ENCODE measurements around the gene FPR2. TPM values are rescaled to one million over a fixed set of nuclear protein-coding genes. Genes with fewer than 3 reads are reported as not detected.
"Not testable (repeated sequence)": the region's sequence is repeated elsewhere in the genome, so short reads cannot be mapped to it uniquely, and the experiment has no call there.

The FPR2 gene
- total and polyA plus RNA-seq, 5 donors from 2014 or later = not detected

DNA sequence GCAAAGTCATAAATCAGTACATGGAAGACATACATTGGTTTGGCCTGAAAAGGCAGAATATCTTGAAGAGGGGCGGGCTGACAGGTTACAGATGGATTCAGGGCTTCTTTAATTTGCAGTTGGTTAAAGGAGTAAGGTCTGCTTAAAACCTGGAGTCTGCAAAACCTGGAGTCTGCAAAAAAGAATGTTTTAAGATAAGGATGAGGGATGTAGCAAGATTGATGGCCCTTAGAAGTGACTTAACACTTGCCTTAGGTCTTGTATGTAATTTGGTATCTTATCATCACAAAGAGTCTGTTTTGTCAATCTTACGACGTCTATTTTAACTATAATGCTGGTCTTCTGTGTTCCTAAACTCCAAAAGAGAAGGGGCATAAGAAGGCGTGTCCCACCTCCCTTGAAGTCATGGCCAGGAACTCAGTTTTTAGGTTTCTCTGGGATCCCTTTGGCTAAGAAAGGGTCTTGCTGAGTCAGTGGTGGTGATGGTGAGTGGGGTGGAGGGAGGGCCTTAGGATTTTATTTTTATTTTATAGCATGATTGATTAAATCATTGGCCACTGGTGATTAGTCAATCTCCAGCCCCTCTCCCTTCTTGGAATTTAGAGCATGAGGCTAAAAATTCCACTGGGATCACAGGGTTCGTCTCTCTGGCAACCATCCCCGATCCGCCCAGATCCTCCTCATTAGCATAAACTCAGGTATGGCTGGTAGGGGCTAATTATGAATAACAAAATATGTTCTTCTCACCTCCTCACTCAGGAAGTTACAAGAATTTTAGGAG lies 27.0 kb upstream of the FPR2 start:
- Histone ChIP-seq H3K9me3 (ENCODE audit: control insufficient read depth in 2 of 2, low read length in 2 of 2) (peaks cover 0 to 5% of the 10 kb centered on the region in 2 experiments), H3K4me1 (ENCODE audit: control insufficient read depth, insufficient read depth, low read length, poor library complexity, severe bottlenecking) (no peaks in the 10 kb centered on the region), H3K27ac (ENCODE audit: insufficient read depth, low read length, poor library complexity, severe bottlenecking) (no peak overlapping the region), H3K27me3 (ENCODE audit: control insufficient read depth, insufficient read depth, low read length) (no peaks in the 10 kb centered on the region), H3K36me3 (ENCODE audit: control insufficient read depth, insufficient read depth, low read length) (no peaks in the 10 kb centered on the region), H3K4me3 (ENCODE audit: low read depth, low read length) (no peak overlapping the region)
- Mint-ChIP-seq H3K4me1 (no peaks in the 10 kb centered on the region), H3K4me3 (no peak overlapping the region), H3K27ac (no peak overlapping the region), H3K9me3 (peaks cover 0 to 17% (median 2%) of the 10 kb centered on the region in 7 donors), H3K27me3 (peaks cover 11% of the 10 kb centered on the region), H3K36me3 (no peaks in the 10 kb centered on the region)
- ATAC-seq (ENCODE audit: low read depth in 2 of 2) (no peak), DNase-seq (no peak)

DNA sequence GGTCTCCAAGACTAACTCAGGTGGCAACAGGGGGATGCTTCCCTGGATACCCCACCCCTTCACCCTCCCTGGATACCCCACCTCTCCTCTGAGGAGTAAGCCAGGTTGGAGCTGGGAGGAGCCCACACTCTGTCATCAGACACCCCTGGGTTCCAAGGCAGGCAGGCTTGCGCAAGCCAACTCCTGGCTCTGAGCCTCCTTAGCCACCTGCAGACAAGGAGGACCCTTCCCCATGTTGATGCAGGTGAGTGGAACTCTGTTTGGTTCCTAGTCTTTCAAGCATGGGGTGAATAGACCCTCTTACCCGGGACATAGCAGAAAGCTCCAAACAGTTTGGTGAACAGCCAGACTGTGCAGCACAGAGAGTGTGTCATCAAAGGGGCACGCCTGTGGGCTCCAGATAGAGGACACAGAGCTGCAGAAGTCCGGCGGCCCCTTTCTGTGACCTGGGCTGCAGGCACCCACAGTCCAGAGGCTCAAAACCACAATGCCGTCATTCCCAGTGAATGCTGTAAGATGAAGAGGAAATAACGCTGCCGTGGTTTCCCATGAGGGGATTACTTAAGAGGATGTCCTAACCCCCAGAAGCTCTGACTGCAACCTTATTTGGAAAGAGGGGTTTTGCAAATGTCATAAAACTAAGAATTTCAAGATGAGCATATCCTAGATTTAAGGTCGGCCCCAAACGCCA lies 25.1 kb upstream of the FPR2 start:
- peaks cover 9% of the 10 kb centered on the region for H3K27me3 Mint-ChIP-seq
- no peak overlapping the region for H3K4me3 ChIP-seq (ENCODE audit: low read depth, low read length)
- H3K36me3 ChIP-seq (ENCODE audit: control insufficient read depth, insufficient read depth, low read length) = no peaks in the 10 kb centered on the region
- DNase-seq (no peak), ATAC-seq (ENCODE audit: low read depth in 2 of 2) (peak in 1 of 2 donors; percentile 20)
- no peak overlapping the region for H3K27ac ChIP-seq (ENCODE audit: insufficient read depth, low read length, poor library complexity, severe bottlenecking)
- H3K4me1 Mint-ChIP-seq = no peaks in the 10 kb centered on the region
- H3K4me1 ChIP-seq (ENCODE audit: control insufficient read depth, insufficient read depth, low read length, poor library complexity, severe bottlenecking) = no peaks in the 10 kb centered on the region
- no peaks in the 10 kb centered on the region for H3K9me3 ChIP-seq (ENCODE audit: control insufficient read depth in 2 of 2, low read length in 2 of 2)
- H3K36me3 Mint-ChIP-seq = no peaks in the 10 kb centered on the region
- H3K27me3 ChIP-seq (ENCODE audit: control insufficient read depth, insufficient read depth, low read length) = no peaks in the 10 kb centered on the region
- no peak overlapping the region for H3K27ac Mint-ChIP-seq
- no peak overlapping the region for H3K4me3 Mint-ChIP-seq
- peaks cover 0 to 6% (median 2%) of the 10 kb centered on the region in 7 donors for H3K9me3 Mint-ChIP-seq

DNA sequence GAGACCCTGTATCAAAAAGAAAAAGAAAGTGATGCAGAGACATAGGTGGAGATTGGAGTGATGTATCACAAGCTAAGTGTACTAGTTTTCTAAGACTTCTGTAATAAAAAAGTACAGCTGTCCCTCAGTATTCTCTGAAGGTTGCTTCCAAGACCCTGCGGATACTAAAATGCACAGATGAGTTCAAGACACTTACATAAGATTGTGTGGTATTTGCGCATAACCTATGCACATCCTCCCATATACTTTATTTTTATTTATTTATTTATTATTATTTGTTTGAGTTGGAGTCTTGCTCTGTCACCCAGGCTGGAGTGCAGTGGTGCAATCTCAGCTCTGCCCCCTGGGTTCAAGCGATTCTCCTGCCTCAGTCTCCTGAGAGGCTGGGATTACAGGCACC lies 23.6 kb upstream of the FPR2 start:
- Histone ChIP-seq H3K27me3 (ENCODE audit: control insufficient read depth, insufficient read depth, low read length) (no peaks in the 10 kb centered on the region), H3K27ac (ENCODE audit: insufficient read depth, low read length, poor library complexity, severe bottlenecking) (no peak overlapping the region), H3K4me1 (ENCODE audit: control insufficient read depth, insufficient read depth, low read length, poor library complexity, severe bottlenecking) (no peaks in the 10 kb centered on the region), H3K36me3 (ENCODE audit: control insufficient read depth, insufficient read depth, low read length) (no peaks in the 10 kb centered on the region), H3K4me3 (ENCODE audit: low read depth, low read length) (no peak overlapping the region), H3K9me3 (ENCODE audit: control insufficient read depth in 2 of 2, low read length in 2 of 2) (no peaks in the 10 kb centered on the region)
- peaks cover 0 to under 1% (median 0%) of the 10 kb centered on the region in 7 donors for H3K9me3 Mint-ChIP-seq
- H3K4me1 Mint-ChIP-seq = no peaks in the 10 kb centered on the region
- DNase-seq = no peak
- no peak overlapping the region for H3K27ac Mint-ChIP-seq
- H3K36me3 Mint-ChIP-seq = no peaks in the 10 kb centered on the region
- no peak for ATAC-seq (ENCODE audit: low read depth in 2 of 2)
- H3K4me3 Mint-ChIP-seq = no peak overlapping the region
- H3K27me3 Mint-ChIP-seq = peaks cover 9% of the 10 kb centered on the region

DNA sequence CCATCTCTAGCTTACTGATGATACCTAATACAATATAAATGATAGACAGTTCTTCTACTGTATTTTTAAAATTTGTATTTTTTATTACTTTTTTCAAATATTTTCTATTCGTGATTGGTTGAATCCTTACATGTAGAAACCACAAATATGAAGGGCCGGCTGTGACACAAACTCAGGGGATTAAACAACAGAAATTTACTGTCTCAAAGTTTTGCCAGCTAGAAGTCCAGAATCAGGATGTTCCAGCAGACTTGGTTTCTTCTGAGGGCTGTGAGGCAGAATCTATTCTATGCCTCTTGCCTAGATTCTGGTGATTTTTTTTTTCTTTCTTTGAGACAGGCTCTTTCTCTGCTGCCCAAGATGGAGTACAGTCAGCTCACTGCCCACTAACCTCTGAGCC lies 23.1 kb upstream of the FPR2 start:
- Mint-ChIP-seq H3K4me1 (no peaks in the 10 kb centered on the region), H3K9me3 (peaks cover 0 to 2% (median 0%) of the 10 kb centered on the region in 7 donors), H3K27me3 (peaks cover 9% of the 10 kb centered on the region), H3K4me3 (no peak overlapping the region), H3K27ac (no peak overlapping the region), H3K36me3 (no peaks in the 10 kb centered on the region)
- ATAC-seq (ENCODE audit: low read depth in 2 of 2) (no peak), DNase-seq (no peak)
- no peaks in the 10 kb centered on the region for H3K36me3 ChIP-seq (ENCODE audit: control insufficient read depth, insufficient read depth, low read length)
- no peaks in the 10 kb centered on the region for H3K4me1 ChIP-seq (ENCODE audit: control insufficient read depth, insufficient read depth, low read length, poor library complexity, severe bottlenecking)
- no peaks in the 10 kb centered on the region for H3K9me3 ChIP-seq (ENCODE audit: control insufficient read depth in 2 of 2, low read length in 2 of 2)
- no peaks in the 10 kb centered on the region for H3K27me3 ChIP-seq (ENCODE audit: control insufficient read depth, insufficient read depth, low read length)
- H3K27ac ChIP-seq (ENCODE audit: insufficient read depth, low read length, poor library complexity, severe bottlenecking) = no peak overlapping the region
- no peak overlapping the region for H3K4me3 ChIP-seq (ENCODE audit: low read depth, low read length)

DNA sequence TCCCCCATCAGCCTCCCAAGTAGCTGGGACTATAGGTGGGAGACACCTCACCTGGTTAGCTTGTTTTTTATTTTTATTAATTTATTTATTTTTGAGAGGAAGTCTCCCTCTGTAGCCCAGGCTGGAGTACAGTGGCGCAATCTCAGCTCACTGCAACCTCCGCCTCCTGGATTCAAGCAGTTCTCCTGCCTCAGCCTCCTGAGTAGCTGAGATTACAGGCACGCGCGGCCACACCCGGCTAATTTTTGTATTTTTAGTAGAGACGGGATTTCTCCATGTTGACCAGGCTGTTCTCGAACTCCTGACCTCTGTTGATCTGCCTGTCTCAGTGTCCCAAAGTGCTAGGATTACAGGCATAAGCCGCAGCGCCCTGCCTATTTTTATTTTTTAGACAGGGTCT lies 22.5 kb upstream of the FPR2 start:
- H3K9me3 Mint-ChIP-seq; H3K4me3 ChIP-seq (ENCODE audit: low read depth, low read length); ATAC-seq (ENCODE audit: low read depth in 2 of 2); H3K4me1 Mint-ChIP-seq; H3K27ac ChIP-seq (ENCODE audit: insufficient read depth, low read length, poor library complexity, severe bottlenecking); H3K27me3 Mint-ChIP-seq; H3K9me3 ChIP-seq (ENCODE audit: control insufficient read depth in 2 of 2, low read length in 2 of 2); H3K27me3 ChIP-seq (ENCODE audit: control insufficient read depth, insufficient read depth, low read length); H3K36me3 Mint-ChIP-seq; H3K4me1 ChIP-seq (ENCODE audit: control insufficient read depth, insufficient read depth, low read length, poor library complexity, severe bottlenecking); H3K4me3 Mint-ChIP-seq; DNase-seq; H3K27ac Mint-ChIP-seq; H3K36me3 ChIP-seq (ENCODE audit: control insufficient read depth, insufficient read depth, low read length): not testable (repeated sequence)

DNA sequence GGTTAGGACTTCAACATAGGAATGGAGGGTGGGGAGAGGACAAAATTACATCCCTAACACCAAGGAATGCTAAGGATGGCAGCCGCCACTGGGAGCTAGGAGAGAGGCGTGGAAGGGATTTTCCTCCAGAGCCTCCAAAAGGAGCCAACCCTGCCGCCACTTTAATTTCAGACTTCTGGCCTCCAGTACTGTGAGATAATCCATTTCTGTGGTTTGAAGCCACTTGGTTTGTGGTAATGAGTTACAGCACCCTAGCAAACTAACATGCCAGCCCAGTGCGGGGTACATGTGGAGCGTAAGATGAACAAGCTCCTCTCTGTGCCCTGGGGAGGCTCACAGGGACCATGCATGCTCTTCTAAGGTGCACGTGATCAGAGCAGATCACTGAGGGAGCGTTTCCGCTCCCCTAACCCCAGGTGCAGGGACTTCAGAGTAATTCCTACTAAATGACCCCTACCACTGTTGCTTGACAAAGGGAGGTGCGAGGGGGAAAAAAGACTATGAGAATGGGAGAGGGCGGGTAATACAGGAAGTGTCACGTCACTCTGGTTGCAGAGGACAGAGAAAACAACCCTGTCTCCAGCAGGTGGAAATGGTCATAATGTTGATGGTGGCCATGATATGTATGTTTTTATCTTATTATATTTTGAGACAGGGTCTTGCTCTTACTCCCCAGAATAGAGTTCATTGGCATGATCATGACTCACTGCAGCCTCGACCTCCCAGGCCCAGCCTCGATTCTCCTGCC lies 21.3 kb upstream of the FPR2 start:
- DNase-seq (no peak), ATAC-seq (ENCODE audit: low read depth in 2 of 2) (no peak)
- no peak overlapping the region for H3K4me3 ChIP-seq (ENCODE audit: low read depth, low read length)
- peaks cover 0 to 2% (median 0%) of the 10 kb centered on the region in 4 donors for H3K4me1 Mint-ChIP-seq
- no peak overlapping the region for H3K27ac ChIP-seq (ENCODE audit: insufficient read depth, low read length, poor library complexity, severe bottlenecking)
- H3K4me1 ChIP-seq (ENCODE audit: control insufficient read depth, insufficient read depth, low read length, poor library complexity, severe bottlenecking) = no peaks in the 10 kb centered on the region
- H3K9me3 ChIP-seq (ENCODE audit: control insufficient read depth in 2 of 2, low read length in 2 of 2) = no peaks in the 10 kb centered on the region
- peaks cover 0 to 2% (median 0%) of the 10 kb centered on the region in 7 donors for H3K9me3 Mint-ChIP-seq
- H3K27ac Mint-ChIP-seq = no peak overlapping the region
- peaks cover 9% of the 10 kb centered on the region for H3K27me3 Mint-ChIP-seq
- no peaks in the 10 kb centered on the region for H3K27me3 ChIP-seq (ENCODE audit: control insufficient read depth, insufficient read depth, low read length)
- no peaks in the 10 kb centered on the region for H3K36me3 Mint-ChIP-seq
- no peaks in the 10 kb centered on the region for H3K36me3 ChIP-seq (ENCODE audit: control insufficient read depth, insufficient read depth, low read length)
- H3K4me3 Mint-ChIP-seq = no peak overlapping the region

DNA sequence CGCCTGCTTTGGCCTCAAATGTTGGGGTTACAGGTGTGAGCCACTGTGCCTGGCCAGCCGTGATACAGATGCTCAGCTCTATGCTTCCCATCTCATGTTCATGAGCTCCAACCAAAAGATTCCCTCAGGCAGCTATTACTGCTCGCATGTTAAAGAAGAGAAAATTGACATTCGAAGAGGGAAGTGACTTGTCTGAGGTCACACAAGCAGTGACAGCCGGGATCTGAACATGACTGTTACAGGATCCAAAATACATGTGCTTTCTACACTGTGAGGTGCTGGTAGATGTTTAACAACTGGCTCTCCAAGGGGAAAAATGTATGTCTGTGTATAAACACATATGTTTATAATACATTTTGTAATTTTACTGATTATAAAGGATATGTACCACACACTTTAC lies 20.6 kb upstream of the FPR2 start:
- peaks cover 0 to 2% (median 0%) of the 10 kb centered on the region in 4 donors for H3K4me1 Mint-ChIP-seq
- peaks cover 0 to 2% (median 0%) of the 10 kb centered on the region in 7 donors for H3K9me3 Mint-ChIP-seq
- ATAC-seq (ENCODE audit: low read depth in 2 of 2) (no peak), DNase-seq (no peak)
- H3K4me3 Mint-ChIP-seq = no peak overlapping the region
- H3K36me3 ChIP-seq (ENCODE audit: control insufficient read depth, insufficient read depth, low read length) = no peaks in the 10 kb centered on the region
- no peaks in the 10 kb centered on the region for H3K4me1 ChIP-seq (ENCODE audit: control insufficient read depth, insufficient read depth, low read length, poor library complexity, severe bottlenecking)
- H3K9me3 ChIP-seq (ENCODE audit: control insufficient read depth in 2 of 2, low read length in 2 of 2) = no peaks in the 10 kb centered on the region
- no peaks in the 10 kb centered on the region for H3K27me3 ChIP-seq (ENCODE audit: control insufficient read depth, insufficient read depth, low read length)
- peaks cover 9% of the 10 kb centered on the region for H3K27me3 Mint-ChIP-seq
- H3K27ac Mint-ChIP-seq = no peak overlapping the region
- no peak overlapping the region for H3K27ac ChIP-seq (ENCODE audit: insufficient read depth, low read length, poor library complexity, severe bottlenecking)
- no peaks in the 10 kb centered on the region for H3K36me3 Mint-ChIP-seq
- H3K4me3 ChIP-seq (ENCODE audit: low read depth, low read length) = no peak overlapping the region

Data from CD4-positive, CD25-positive, alpha-beta regulatory T cell (primary cell).